Heart left ventricle (tissue), 16 donors: ENCODE measurements around the gene SMTNL1. TPM values are rescaled to one million over a fixed set of nuclear protein-coding genes. Genes with fewer than 3 reads are reported as not detected.

ENCODE experiments used
- ATAC-seq, 4 donors: fragments of 200-7000 bp; cut with Tn5 transposase; one replicate each; pipeline ENCODE4 v1.9.1; 2020 to 2022; ENCODE audit warnings: moderate library complexity in 4 of 4, mild to moderate bottlenecking in 3 of 4, moderate number of reproducible peaks in 1 of 4
- DNase-seq, 5 donors: peaks; one replicate each; pipeline ENCODE4 v3.0.0-alpha.2; 2020
- H3K27ac ChIP-seq, 12 donors: fragments of 200-600 bp; sonication (generic) in 4 of 12; one replicate each; pipeline versions ENCODE4 v1.5.0 to v1.8.0; 2016 to 2022; ENCODE audit warnings: mild to moderate bottlenecking in 2 of 12
- H3K27me3 ChIP-seq, 9 donors: fragments of 200-600 bp; sonication (generic) in 2 of 9; one replicate each; pipeline versions ENCODE4 v1.5.1 to v1.8.0; 2016 to 2022; ENCODE audit warnings: mild to moderate bottlenecking in 3 of 9
- H3K36me3 ChIP-seq, 9 donors: fragments of 200-600 bp; sonication (generic) in 2 of 9; one replicate each; pipeline versions ENCODE4 v1.5.0 to v1.8.0; 2018 to 2022; ENCODE audit warnings: mild to moderate bottlenecking in 2 of 9
- H3K4me1 ChIP-seq, 12 donors: fragments of 200-600 bp; sonication (generic) in 4 of 12; one replicate each; pipeline versions ENCODE4 v1.5.0 to v1.8.0; 2016 to 2022; ENCODE audit warnings: mild to moderate bottlenecking in 3 of 12
- H3K4me3 ChIP-seq, 12 donors: fragments of 200-600 bp; sonication (generic) in 4 of 12; one replicate each; pipeline versions ENCODE4 v1.5.0 to v1.8.0; 2017 to 2022; ENCODE audit warnings: mild to moderate bottlenecking in 9 of 12, moderate library complexity in 4 of 12
- H3K9me3 ChIP-seq, 12 donors: fragments of 200-600 bp; sonication (generic) in 4 of 12; one replicate each; pipeline versions ENCODE4 v1.5.0 to v1.8.0; 2016 to 2022; ENCODE audit warnings: mild to moderate bottlenecking in 1 of 12
- CTCF ChIP-seq, 12 donors: fragments of 200-600 bp; sonication (generic) in 4 of 12; IDR thresholded peaks; one replicate each; pipeline versions ENCODE4 v1.5.0 to v1.8.0; 2018 to 2022; ENCODE audit warnings: antibody characterized with exemption in 12 of 12, mild to moderate bottlenecking in 5 of 12
- POLR2A ChIP-seq, 2 donors: fragments of 450-650 bp; IDR thresholded peaks; one replicate each; pipeline ENCODE4 v1.6.1; 2017; ENCODE audit warnings: antibody characterized with exemption in 2 of 2, mild to moderate bottlenecking in 2 of 2, moderate library complexity in 2 of 2
- WGBS, 4 donors: extraction: QIAGEN DNeasy Blood & Tissue Kit in 2 of 4; methylation state at CpG; one replicate each; pipeline versions ENCODE4 v1.1.5 to v1.1.7; 2013 to 2018; 5-methylcytosine and 5-hydroxymethylcytosine counted together
- intact Hi-C, 10 donors: fragments of 100-400 bp; cut with DNase I; formaldehyde crosslinking; loops; one replicate each; pipeline versions ENCODE4 v1.11.1 to v1.14.2; 2022
- long read RNA-seq, 3 donors: library from polyadenylated mRNA; unstranded; transcript quantifications; one replicate each; pipeline ENCODE4 v2.0.0, GENCODE V29; 2020 to 2021
- polyA plus RNA-seq, 2 donors: library from polyadenylated mRNA; stranded (reverse); fragments of 200-250 nt; gene quantifications; one replicate each; pipeline ENCODE4 v1.2.3, GENCODE V29; 2013
- total RNA-seq, 9 donors: library from RNA; depleted of rRNA in 2 of 9; stranded (reverse); fragments of >200 nt in 2 of 9; fragmentation: NEBNext Ultra II Directional in 3 of 9; extraction: Animal tissue kit (Norgen Biotek cat#: 25700) in 3 of 9; gene quantifications; one replicate each; pipeline versions ENCODE4 v1.1.0 to v1.2.4, GENCODE V29; 2016 to 2023
- donor health status: ischemic (EF 13 %, LVEDD 7.1; RV severe dilation, severe dysfunction).
- donor health status: healthy with polysubstance abuse.
- donor health status: DM: no; HTN: yes; CAD: no.
- donor health status: DM: no; HTN: no; CAD: no.
- donor health status: ischemic (EF 25% LVEDD 6.9; RV normal size, moderate dysfunction).
- donor health status: ischemic (EF 25% LVEDD 5.7; RV mildly dilated, moderate dysfunction).
- donor health status: healthy.
- donor health status: DM: yes; HTN: yes; CAD: no.
- donor health status: ischemic (EF 35%, LVEDD 5.7; RV mildly dilated, moderate dysfunction).
- donor health status: nonischemic (EF 11% LVEDD 7.7; RV severe dilation, severe dysfunction).
- donor health status: DM: yes; HTN: yes; CAD: no.
- donor health status: PGD.
- donor health status: ischemic (EF 29% LVEDD 5.4; RV normal size, mild dysfunction).
- donor health status: nonischemic (EF 23%, LVEDD 6.1; RV moderate dilation, normal function).

Gene SMTNL1
- total RNA-seq = not detected
- not detected for polyA plus RNA-seq
- long read RNA-seq, donor 1 = 0 reads
- long read RNA-seq, donor 2 = 0 reads
- long read RNA-seq, donor 3 = 0 reads

GRCh38 chr11:57536947-57537619, at the start of gene SMTNL1:
TSS of gene SMTNL1 (plus strand) at chr11:57537595. CDS start at chr11:57542643, 5,048 bp downstream.
- Histone ChIP-seq H3K4me3 (no peak within 1 kb of the TSS), H3K27me3 (no peaks in the 10 kb centered on the region), H3K27ac (no peak within 1 kb of the TSS), H3K36me3 (no peaks in the 10 kb centered on the region), H3K4me1 (peaks cover 0 to 4% (median 0%) of the 10 kb centered on the region in 12 donors), H3K9me3 (no peaks in the 10 kb centered on the region)
- no peak for TF ChIP-seq POLR2A (IDR thresholded peaks at IDR 0.05)
- TF ChIP-seq CTCF (IDR thresholded peaks at IDR 0.05) = no peak
- no peak for DNase-seq
- 68 to 78% (median 74%) methylated on average over 14 of the region's 14 CpGs for WGBS, 4 donors
- ATAC-seq = no peak
- intact Hi-C loops = no loop called here

GRCh38 chr11:57487920-57488659, 49.3 kb upstream of the SMTNL1 start:
- no peak for TF ChIP-seq CTCF (IDR thresholded peaks at IDR 0.05)

GRCh38 chr11:57490456-57491248, 46.7 kb upstream of the SMTNL1 start:
- TF ChIP-seq CTCF (IDR thresholded peaks at IDR 0.05) (no peak), POLR2A (IDR thresholded peaks at IDR 0.05) (no peak)
- Histone ChIP-seq H3K4me1 (no peaks in the 10 kb centered on the region), H3K4me3 (no peak overlapping the region), H3K27ac (no peak overlapping the region), H3K27me3 (no peaks in the 10 kb centered on the region), H3K36me3 (peaks cover 0 to 50% (median 33%) of the 10 kb centered on the region in 9 donors), H3K9me3 (no peaks in the 10 kb centered on the region)
- ATAC-seq (peak in 2 of 4 donors; percentile 31 to 56), DNase-seq (no peak)
- intact Hi-C loops = loop anchor here in 2 of 10 donors (2.0 to 10.0 kb wide), 2 partner anchors 36 to 154 kb away; partner anchors contain the start of gene YPEL4 (in 1 of the 2)
- WGBS, 4 donors = 93 to 96% (median 94%) methylated on average over 9 of the region's 9 CpGs

More at GRCh38 chr11:57487920-57488659, 49.3 kb upstream of the SMTNL1 start:
- Histone ChIP-seq H3K36me3 (peaks cover 0 to 66% (median 48%) of the 10 kb centered on the region in 9 donors), H3K4me1 (peaks cover 0 to 14% (median 4%) of the 10 kb centered on the region in 12 donors), H3K27me3 (peaks cover 0 to 19% (median 3%) of the 10 kb centered on the region in 9 donors), H3K9me3 (no peaks in the 10 kb centered on the region), H3K27ac (no peak overlapping the region), H3K4me3 (no peak overlapping the region)
- no peak for DNase-seq
- intact Hi-C loops = loop anchor here in 1 of 10 donors (10.0 kb wide), 1 partner anchor 143 kb away; no protein-coding TSS in a partner anchor
- WGBS, 4 donors = 84 to 85% (median 84%) methylated on average over 6 of the region's 6 CpGs
- no peak for ATAC-seq
